Body of pancreas (tissue), 4 donors: Measurements from ENCODE around the gene CELA2A.

Source experiments
- CTCF ChIP-seq, 7 experiments: fragments of 450-650 bp in 4 of 7; fragments of 200-600 bp in 3 of 7; sonication (generic) in 3 of 7; IDR thresholded peaks; one replicate each; pipeline ENCODE4 v1.5.1; 2016 to 2019; ENCODE audit warnings: antibody characterized with exemption in 7 of 7
- POLR2A ChIP-seq, 3 donors: fragments of 450-650 bp; IDR thresholded peaks; one replicate each; pipeline ENCODE4 v1.6.1; 2016; ENCODE audit warnings: antibody characterized with exemption in 3 of 3, mild to moderate bottlenecking in 2 of 3

- TF ChIP-seq CTCF (IDR thresholded peaks at IDR 0.05) (no peak), POLR2A (IDR thresholded peaks at IDR 0.05) (no peak)
Measured at GRCh38 chr1:15508700-15509487, 52.4 kb downstream of the CELA2A start.
